Parathyroid adenoma (tissue), 2 donors: ENCODE data around the gene KRTAP5-9.
A peak's percentile ranks its signal among the peaks of the same experiment; 100 is the strongest.
"Not testable (repeated sequence)": the region's sequence is repeated elsewhere in the genome, so short reads cannot be mapped to it uniquely, and the experiment has no call there.

Experiments used
- H2AFZ ChIP-seq: fragments of 300-600 bp; sonication (generic); one replicate; pipeline ENCODE4 v1.7.0; 2017; ENCODE audit warnings: antibody characterized with exemption, mild to moderate bottlenecking
- H3K27ac ChIP-seq: fragments of 300-600 bp; sonication (generic); one replicate; pipeline ENCODE4 v1.7.0; 2017
- H3K27me3 ChIP-seq: fragments of 300-600 bp; sonication (generic); one replicate; pipeline ENCODE4 v1.7.0; 2017; ENCODE audit warnings: low read length; ENCODE audit not compliant: control insufficient read depth, insufficient read depth
- H3K36me3 ChIP-seq: fragments of 300-600 bp; sonication (generic); one replicate; pipeline ENCODE4 v1.7.0; 2017; ENCODE audit warnings: low read length; ENCODE audit not compliant: control insufficient read depth, insufficient read depth
- H3K4me1 ChIP-seq: fragments of 300-600 bp; sonication (generic); one replicate; pipeline ENCODE4 v1.7.0; 2017; ENCODE audit warnings: control low read depth
- H3K4me2 ChIP-seq: fragments of 300-600 bp; sonication (generic); one replicate; pipeline ENCODE4 v1.7.0; 2017; ENCODE audit warnings: low read length
- H3K4me3 ChIP-seq: fragments of 300-600 bp; sonication (generic); one replicate; pipeline ENCODE4 v1.7.0; 2017; ENCODE audit warnings: low read depth, low read length
- H3K79me2 ChIP-seq: fragments of 300-600 bp; sonication (generic); one replicate; pipeline ENCODE4 v1.7.0; 2017; ENCODE audit warnings: control low read depth
- H3K9ac ChIP-seq: fragments of 300-600 bp; sonication (generic); one replicate; pipeline ENCODE4 v1.7.0; 2017; ENCODE audit warnings: mild to moderate bottlenecking
- H3K9me3 ChIP-seq: fragments of 300-600 bp; sonication (generic); one replicate; pipeline ENCODE4 v1.7.0; 2017; ENCODE audit warnings: low read length; ENCODE audit not compliant: control insufficient read depth
- CTCF ChIP-seq: fragments of 300-600 bp; sonication (generic); IDR thresholded peaks from one replicate; pipeline ENCODE4 v1.7.0; 2017; ENCODE audit warnings: antibody characterized with exemption, mild to moderate bottlenecking
- donor health status: primary hyperparathyroidism.

The KRTAP5-9 gene

GRCh38 chr11:71588822-71589545 is 40.8 kb downstream of the KRTAP5-9 start:
- H3K27me3 ChIP-seq, H3K4me1 ChIP-seq, H2AFZ ChIP-seq, H3K79me2 ChIP-seq, H3K9ac ChIP-seq, H3K27ac ChIP-seq, H3K9me3 ChIP-seq, H3K4me3 ChIP-seq, H3K4me2 ChIP-seq, H3K36me3 ChIP-seq: not testable (repeated sequence)
- peak; percentile 17 for TF ChIP-seq CTCF

- not testable (repeated sequence) for H3K9ac ChIP-seq, H3K27ac ChIP-seq, H2AFZ ChIP-seq, H3K4me1 ChIP-seq, H3K36me3 ChIP-seq, H3K4me3 ChIP-seq, H3K27me3 ChIP-seq, H3K9me3 ChIP-seq, H3K4me2 ChIP-seq, H3K79me2 ChIP-seq
Observed at GRCh38 chr11:71589546-71589920, 41.3 kb downstream of the KRTAP5-9 start.
